ENCODE results near the gene SPDYC.

Gene SPDYC, protein sequence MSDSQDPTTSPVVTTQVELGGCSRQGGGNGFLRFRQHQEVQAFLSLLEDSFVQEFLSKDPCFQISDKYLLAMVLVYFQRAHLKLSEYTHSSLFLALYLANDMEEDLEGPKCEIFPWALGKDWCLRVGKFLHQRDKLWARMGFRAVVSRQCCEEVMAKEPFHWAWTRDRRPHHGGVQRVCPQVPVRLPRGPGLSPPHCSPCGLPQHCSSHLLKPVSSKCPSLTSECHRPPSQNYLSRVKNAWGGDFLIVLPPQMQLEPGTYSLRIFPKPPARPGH

DNA sequence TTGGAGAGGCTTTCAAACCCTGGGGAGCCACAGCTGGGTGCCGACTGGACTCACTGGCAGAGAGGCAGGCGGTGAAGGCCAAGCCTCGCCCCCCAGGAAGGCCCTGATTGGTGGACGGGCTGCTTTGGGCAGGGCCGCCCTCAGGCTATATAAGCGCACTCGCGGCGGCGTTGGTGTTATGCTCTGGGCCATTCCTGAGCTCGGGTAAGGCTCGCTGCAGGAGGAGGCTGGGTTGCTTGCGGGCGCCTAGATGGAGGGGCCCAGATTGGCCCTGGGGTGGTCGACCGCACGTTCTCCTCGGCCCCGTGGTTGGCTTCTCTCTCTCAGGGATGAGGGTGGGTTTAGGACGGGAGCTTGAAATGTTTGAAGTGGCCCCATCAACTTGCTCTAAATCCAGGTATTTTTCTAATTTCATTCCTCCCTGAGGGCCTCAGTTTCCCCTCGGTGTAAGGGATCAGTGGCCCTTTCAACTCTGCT, at the start of gene SPDYC:
Gene SPDYC, plus strand, starts transcription at position 176 of the 477 bp plus-strand sequence. CDS start 1,125 bp downstream, outside the sequence.
- no peak for DNase-seq (ENCODE audit: low read depth, low spot score)

DNA sequence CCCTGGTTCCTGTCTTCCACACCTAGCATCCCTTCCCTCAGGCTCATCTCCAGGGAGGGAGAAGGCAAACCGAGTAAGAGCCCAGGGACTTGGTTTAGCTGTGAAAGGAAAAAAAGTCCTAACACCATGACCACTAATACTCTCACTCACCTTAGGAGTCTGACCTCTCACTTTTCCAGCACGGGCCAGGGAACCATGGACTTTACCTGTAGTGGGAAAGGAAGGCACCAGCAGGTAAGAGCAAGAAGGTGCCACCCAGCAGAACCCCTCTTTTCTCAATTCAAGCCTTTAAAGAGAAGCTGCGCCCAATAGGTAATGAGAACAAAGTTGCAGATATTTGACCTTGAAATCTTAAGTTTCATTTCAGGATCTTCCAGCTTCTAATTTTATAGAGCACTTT, 49.2 kb upstream of the SPDYC start:
- no peak for DNase-seq (ENCODE audit: low read depth, low spot score)

DNA sequence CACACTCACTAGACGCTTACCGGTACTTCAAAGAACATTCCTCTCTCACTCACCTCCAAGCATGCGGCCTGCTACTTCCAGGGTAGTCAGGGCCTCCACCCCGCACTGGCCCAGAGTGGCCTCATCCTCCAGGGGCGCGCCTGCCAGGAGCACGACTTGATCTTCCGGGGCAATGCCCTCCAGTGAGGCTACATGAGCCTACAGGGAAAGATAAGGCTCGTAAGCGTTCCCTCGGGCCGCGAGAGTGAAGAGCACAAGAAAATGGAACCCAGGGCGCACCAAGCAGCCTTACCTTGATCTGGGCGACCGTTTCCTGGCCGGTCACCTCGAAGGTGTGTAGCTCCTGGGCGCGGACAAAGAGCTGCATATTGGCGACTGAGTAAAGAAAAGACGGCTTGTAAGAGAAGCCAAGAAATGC, 48.6 kb upstream of the SPDYC start:
- DNase-seq (ENCODE audit: low read depth, low spot score): no peak

DNA sequence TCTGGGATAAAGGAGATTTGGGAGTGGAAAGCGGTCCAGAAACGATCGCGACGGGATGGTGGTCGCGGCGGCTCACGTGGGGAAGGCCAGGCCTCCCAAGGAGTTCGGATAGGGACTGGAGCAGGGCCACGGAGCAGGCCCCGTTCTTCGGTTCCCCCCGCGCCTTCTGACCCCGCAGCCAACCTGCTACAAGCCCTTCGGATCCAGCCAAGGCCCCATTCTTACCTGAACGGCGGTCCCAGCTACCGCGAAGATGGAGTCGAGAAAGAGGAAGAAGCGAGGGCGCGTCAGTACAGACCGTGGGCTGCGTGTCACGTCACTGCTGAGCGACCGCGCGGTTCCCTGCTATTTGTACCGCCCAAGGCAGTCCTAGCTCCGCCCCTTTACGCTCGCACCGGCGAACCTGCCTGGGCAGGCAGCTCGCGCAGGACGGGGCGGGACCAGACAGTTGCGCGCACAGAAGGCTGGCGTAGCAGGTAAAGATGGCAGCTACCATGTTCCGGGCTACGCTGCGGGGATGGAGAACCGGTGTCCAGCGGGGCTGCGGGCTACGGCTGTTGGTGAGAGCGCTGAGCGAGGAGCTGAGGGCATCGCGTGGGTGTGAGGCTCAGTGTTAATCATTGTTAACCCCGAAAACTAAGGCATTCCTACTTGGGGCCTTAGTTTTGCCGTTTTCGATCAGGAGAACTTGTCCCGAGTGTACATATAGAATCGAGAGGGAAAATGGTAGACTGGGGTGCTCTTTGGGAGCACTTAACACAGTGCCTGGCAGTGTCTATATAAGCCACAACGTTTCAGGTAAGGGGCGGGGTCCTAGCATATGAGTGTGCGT, 48.0 kb upstream of the SPDYC start, which contains the start of the genes FAU and MRPL49:
Gene FAU, minus strand, starts transcription at position 270 of the 832 bp plus-strand sequence. CDS start 321 bp downstream, outside the sequence.
Gene MRPL49, plus strand, starts transcription at position 457 of the 832 bp plus-strand sequence. Its CDS starts 26 bp downstream, at position 483.
- DNase-seq (ENCODE audit: low read depth, low spot score): peak; percentile 92

DNA sequence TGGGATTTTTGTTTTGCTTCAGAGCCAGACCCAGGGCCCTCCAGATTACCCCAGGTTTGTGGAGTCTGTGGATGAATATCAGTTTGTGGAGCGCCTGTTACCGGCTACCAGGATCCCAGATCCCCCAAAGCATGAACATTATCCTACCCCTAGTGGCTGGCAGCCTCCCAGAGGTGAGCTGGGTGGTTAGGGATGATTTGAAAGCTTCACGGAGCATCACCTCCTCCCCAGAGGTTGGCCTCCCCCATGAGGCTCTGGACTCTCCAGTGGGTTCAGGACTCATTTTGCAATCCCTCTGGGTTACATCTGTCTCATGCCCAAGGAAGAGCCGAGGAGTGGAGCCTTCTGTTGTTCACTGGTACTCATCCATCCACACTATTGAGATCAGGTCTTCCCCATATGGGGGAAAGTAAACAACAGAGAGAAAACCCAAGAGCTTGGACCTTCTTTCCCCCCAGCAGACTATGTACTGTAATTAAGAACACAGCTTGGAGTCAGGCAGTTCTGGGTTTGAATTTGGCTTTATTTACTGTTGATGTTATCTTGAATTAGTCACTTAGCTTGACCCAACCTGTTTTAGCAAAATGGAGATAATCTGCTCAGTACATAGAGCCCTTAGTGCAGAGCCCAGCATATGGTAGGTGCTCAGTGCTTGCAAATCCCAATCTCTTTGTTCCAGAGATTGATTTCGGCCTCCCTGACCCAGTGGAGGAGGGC, 45.4 kb upstream of the SPDYC start:
- DNase-seq (ENCODE audit: low read depth, low spot score): no peak

DNA sequence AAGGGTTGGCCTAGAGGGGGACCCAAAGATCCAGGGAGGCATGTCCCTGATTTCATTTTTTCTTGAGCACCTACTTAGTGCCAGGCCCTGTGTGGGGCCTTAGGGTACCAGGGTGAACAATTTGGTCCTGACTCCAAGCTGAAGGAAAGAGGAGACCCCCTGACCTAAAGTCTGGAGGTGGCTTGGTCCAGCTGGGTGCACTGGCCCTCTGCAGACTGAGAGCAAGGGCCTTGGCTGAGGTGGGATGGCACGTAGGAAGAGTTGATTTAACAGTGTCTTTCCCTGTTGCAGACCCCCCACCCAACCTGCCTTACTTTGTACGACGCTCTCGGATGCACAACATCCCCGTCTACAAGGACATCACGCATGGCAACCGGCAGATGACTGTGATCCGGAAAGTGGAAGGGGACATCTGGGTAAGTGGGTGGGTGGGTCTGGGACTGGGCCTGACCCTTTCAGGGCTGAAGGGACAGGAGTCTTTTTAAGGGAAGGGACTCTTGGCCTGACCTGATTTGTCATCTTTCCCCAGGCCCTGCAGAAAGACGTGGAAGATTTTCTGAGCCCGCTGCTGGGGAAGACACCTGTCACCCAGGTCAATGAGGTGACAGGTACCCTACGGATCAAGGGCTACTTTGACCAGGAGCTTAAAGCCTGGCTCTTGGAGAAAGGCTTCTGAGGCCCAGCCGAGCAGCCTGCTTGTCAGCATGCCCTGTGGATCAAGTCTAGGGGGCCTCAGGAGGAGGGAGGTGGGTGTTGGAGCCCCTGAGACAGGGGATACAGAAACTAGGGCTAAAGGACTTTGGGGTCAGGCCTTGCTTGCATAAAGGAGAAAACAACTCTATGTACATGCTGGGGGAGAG, 44.6 kb upstream of the SPDYC start:
- no peak for DNase-seq (ENCODE audit: low read depth, low spot score)

DNA sequence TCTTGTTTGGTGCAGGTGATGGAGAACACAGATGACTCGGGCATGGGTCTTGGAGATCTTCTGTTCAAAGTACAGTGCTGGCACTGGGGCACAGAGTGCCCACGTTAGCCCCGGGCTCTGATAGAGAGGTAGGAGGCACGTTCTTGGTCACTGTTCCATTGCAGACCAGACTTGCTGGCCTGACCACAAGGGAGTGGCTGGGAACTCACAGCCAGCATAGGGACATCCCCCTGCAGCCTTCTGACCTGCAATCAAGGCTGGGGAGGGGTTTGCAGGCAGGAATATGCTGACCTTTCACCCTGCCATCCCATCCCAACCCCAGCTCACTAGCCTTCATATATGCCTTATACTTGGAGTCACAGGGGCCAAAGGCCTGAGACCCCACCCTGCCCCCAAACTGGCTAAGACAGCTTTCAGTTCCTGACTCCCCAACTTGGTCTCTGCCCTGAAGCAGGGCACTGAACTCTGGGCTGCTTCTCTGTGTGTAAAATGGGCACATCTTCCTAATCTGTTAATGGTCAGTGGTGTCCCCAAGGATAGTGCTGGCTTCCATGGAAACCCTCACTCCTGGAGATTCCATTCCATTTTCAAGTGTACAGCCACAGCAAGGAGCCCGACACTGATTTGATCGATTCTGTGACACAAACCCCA, 43.3 kb upstream of the SPDYC start:
- no peak for DNase-seq (ENCODE audit: low read depth, low spot score)

DNA sequence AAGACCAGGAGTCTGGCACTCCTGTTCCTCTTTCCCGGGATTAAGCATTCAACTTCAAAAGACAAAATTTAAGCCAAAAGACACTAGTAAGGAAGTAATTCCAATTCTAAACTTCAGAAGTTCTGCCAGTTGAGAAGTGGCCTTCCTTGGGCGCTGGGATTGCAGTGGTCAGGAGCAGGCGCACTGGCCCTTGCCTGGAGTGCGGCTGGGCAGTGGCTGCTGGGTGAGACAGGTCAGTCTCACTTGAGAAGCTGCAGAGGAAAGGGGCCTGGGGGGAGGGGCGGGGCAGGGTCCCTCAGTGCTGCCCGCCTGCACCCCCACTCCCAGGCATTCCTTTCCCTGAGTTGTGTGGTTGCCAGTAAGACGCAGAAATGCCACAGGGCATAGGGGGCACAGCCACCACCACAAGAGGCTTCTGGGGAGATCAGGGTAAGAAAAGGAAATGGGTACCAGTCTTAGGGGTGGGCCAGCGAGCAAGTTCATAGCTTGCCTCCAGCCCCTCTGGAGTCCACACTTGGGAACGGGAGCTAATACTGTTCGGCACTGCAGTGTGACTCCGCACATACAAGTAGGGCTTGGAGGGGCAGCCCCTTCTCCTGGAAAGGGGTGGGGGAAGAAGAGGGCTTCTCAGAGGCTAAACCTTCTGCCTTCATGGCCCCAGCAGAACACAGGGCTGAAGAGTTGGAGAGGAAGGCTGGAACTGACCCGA, 42.4 kb upstream of the SPDYC start:
- DNase-seq (ENCODE audit: low read depth, low spot score): no peak

DNA sequence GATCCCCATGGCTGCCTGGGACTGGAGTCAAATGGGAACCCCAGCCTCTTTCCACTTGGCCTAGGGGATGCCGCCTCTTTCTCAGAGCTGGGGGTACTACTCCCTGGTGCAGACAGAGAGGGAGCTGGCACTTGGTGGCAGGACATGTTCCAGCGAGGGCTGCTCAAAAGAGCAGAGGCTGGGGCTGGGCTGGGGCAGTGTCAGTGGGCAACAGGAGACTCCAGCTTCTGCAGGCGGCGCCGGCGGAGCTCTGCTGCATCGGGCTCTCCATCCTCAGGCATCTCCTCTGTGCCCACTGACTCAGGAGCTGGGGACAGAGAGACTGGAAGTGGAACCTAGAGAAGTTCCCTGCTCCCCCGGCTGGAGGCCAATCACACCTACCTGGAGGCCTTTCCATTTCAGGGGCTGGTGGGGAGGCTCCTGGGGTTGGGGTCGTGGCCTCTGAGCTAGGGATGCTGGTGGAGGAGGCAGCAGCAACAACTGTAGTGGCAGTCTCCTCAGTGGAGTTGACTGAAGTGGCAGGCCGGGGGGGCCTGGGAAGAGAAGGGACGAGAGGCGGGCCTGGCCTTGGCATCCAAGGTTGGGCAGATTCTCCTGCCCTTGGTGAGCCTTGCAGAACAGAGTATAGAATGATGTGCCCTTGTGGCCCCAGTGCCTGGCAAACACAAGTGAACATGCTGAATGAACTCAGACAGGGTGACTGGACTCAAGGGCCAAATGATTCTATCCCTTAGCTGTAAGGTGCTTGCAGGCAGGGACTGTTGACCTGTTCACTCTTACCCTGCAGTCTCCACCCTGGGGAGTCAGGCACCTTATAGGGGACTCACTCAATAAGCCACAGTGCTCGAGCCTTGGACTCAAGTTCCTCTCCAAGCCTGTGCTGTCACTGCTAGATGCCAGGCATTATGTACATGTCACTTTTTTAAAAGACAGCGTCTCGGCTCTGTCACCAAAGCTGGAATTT, 41.6 kb upstream of the SPDYC start:
- no peak for DNase-seq (ENCODE audit: low read depth, low spot score)

DNA sequence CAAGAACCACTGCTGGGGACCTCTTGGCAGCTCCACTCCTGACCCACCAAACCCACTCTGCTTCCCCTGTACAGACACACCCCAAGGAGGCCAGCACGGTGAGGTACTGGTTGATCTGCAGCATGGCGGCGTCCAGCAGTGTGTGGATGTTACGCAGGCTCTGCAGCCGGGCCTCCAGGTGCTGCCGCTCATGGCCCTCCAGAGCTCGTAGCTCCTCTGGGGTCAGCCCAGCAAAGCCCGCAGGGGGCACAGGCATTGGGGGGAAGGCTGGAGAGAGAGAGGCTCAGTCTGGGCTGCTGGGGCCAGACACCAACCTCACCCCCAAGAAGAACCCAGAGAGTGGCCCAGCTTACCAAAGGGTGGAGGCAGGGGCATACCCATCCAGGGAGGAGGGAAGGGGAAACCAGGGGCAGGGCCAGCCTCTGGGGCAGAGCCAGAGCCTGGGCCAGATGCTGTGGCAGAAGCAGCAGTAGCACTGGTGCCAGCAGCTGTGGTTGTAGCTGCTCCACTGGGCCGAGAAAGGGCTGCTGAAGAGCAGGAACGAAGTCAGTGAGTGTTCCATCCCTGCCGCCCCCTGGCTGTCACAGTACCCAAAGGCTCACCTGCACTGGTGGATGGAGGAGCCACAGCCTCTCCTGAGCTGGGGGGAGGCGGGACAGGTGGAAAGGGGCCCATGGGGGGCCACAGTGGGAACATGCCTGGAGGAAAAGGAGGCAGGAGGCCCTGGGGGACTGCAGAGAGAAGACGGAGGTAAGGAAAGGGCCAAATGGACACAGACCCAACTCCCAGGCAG, 40.2 kb upstream of the SPDYC start:
- no peak for DNase-seq (ENCODE audit: low read depth, low spot score)

DNA sequence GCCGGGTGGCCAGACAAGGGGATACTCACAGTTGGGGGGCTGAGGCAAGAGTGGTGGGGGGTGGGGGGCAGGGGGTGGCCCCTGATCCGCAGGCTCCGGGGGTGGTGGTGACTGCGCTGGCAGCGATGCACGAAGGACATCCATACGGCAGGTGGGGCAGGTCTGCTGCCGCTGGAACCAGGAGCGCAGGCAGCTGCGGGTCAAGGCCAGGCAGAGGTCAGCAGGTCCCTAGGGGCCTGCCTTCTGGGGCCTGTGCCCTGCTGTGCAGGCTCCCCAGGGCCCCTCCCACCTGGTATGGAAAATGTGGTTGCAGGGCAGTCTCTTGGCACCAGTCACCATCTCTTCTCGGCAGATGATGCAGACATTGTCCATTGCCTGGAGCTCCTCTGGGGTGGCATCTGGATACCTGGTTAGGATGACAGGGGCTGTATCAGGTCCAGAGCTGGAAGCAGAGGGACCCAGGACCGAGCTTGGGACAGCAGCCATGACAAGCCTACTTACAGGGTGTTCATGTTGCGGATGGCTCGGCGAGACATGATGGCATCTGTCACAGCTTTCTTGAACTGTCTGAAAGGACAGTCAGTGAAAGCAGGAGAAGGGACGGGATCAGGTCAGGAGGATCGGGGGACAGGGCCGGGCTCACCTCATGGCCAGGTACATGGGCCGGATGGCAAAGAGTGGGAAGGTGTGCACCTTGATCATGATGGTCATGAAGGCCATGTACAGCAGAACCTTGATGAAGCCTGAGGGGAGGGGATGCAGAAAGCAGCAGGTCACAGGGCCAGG, 39.2 kb upstream of the SPDYC start:
- no peak for DNase-seq (ENCODE audit: low read depth, low spot score)

DNA sequence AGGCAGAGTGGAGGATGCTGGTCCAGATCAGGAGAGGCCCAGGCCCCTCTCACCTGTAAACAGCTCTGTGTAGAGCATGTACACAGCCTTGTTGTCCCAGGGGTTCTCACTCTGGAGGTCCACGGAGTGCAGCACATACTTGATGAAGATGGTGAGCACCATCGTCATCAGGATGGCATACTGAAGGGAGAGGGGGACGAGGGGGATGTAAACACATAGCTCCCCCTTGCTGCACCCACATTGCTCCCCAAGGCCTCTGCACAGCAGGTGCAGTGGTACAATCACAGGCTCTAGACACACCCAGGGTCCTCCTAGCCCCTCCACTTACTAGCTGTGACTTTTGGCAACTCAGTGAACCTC, 38.6 kb upstream of the SPDYC start:
- DNase-seq (ENCODE audit: low read depth, low spot score): no peak

DNA sequence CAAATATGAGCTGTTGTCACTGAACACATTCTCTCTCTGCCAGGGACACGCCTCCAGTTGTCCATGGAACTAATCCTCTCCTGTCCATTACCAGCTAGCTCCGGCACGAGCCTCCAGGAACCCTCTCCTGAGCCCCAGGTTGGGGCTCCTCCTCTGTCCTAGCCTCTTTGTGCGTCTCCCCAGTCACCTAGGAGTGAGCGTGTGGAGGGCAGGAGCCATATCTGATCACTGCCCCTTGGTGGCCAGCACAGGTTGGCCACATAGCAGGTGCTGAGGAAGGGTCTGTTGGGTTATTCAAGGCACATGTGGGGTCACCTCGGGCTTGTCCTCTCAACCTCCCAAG, 38.2 kb upstream of the SPDYC start:
- no peak for DNase-seq (ENCODE audit: low read depth, low spot score)

DNA sequence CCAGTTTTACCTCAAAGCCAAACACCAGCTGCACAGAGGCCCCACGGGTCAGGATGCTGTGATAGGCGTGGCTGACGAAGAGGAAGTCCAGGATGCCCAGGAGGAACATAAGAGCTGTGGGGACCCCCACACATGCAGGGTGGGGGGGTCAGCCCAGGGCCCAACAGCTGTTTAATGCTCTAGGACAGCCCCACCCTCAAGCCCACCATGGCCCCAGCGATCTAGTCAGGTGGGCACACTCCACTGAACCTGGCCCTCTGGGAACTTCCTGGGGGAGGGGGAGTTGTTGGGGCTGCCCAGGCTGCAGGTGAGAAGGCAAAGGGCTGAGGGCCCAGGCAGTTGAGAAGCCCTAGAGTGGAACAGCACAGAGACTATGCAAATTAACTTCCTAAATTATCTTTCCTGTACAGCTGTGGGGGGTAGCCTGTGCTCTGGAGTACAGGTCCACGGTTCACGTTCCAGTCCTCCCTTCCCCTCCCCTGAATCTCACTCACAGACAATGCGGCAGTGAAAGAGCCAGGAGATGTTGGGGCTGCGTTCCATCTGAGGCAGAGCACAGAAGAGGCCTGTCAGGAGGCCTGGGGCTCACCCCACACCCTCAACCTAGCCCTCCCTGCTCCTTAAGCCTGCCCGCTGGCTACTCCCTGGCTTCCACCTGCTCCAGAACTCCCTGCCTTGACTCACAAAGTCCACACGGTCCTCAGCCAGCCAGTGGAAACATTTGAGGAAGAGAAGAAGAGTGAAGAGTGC, 37.6 kb upstream of the SPDYC start:
- DNase-seq (ENCODE audit: low read depth, low spot score): no peak

DNA sequence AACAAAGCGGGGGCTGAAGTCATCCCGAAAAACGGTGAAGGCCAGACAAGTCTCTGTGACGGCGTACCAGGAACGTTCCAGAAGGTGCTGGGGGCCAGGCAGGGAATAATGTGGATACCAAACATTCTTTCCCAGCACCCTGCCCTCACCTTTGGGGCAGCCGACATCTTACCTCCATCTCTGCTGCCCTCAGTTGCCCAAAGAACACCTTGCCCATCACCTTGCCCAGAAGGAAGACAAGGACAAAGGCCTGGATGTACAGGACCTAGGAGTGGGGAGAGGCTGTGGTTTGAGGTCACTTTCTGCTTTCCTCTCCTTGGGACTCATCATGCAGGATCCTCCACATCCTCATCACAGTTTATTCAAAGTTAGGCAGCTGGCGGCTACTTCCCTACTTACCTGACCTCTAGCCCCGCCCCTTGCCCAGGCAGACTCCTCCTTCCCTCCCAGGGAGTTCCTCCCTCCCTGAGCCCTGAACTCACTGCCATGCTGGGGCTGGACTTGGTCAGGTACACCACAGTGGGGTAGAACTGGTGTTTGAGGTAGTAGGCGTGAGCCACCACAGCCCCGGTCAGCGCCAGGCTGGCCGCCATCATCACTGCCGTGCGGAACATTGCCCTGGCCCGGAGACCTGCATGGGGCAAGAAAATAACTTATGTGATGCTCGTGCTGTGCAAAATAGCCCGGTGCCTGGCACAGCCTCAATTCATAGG, 36.9 kb upstream of the SPDYC start:
- no peak for DNase-seq (ENCODE audit: low read depth, low spot score)

DNA sequence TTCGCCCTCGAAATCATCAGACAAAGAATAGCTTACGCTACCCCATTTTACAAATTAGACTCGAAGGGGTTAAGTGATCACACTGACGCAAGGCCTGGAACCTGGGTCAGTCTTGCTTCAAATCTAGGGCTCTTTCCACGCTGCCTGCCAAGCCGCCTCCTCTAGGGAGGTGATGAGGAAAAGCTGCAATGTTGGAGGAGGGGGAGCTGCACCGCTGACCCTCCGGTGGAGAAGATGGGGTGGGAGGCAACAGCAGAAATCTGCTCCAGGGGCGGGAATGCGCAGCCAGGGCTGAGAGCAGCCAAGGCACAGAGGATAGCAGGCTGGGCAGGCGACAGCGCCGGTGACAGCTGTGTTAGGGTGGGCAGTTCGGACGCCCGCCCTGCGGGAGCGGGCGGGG, 36.3 kb upstream of the SPDYC start:
- DNase-seq (ENCODE audit: low read depth, low spot score): no peak
